BLaER1 treated with 17β-estradiol and CSF1 and Interleukin-3, amounts not matched to agents 10 nM and 100 nM (cell line): ENCODE results near the gene BCR.

Experiments used
- H3K27ac ChIP-seq, 11 experiments: shearing (Covaris generic); formaldehyde crosslinking; 2 replicates each; pipeline ENCODE4 v1.8.1; 2022
- H3K27me3 ChIP-seq, 11 experiments: shearing (Covaris generic); formaldehyde crosslinking; 2 replicates each; pipeline ENCODE4 v1.8.1; 2022
- H3K36me3 ChIP-seq, 11 experiments: shearing (Covaris generic); formaldehyde crosslinking; 2 replicates each; pipeline ENCODE4 v1.8.1; 2022
- H3K4me1 ChIP-seq, 10 experiments: shearing (Covaris generic); formaldehyde crosslinking; 2 replicates each; pipeline ENCODE4 v1.8.1; 2022
- H3K4me2 ChIP-seq, 11 experiments: shearing (Covaris generic); formaldehyde crosslinking; 2 replicates each; pipeline ENCODE4 v1.8.1; 2022
- H3K4me3 ChIP-seq, 10 experiments: shearing (Covaris generic); formaldehyde crosslinking; 2 replicates each; pipeline ENCODE4 v1.8.1; 2022
- H3K9ac ChIP-seq, 11 experiments: shearing (Covaris generic); formaldehyde crosslinking; 2 replicates each; pipeline ENCODE4 v1.8.1; 2022
- H3K9me3 ChIP-seq, 11 experiments: shearing (Covaris generic); formaldehyde crosslinking; replicated peaks in 1 of 11; 2 replicates each; pipeline ENCODE4 v1.8.1; 2022
- H4K20me1 ChIP-seq, 11 experiments: shearing (Covaris generic); formaldehyde crosslinking; 2 replicates each; pipeline ENCODE4 v1.8.1; 2022
- Cebpa-rat ChIP-seq, 11 experiments: shearing (Covaris generic); IDR thresholded peaks; 2 replicates each; pipeline ENCODE4 v1.8.1; 2022

The BCR gene

GRCh38 chr22:23280356-23281052, 100.2 kb downstream of the BCR start:
- H4K20me1 ChIP-seq, result peaks cover 5 to 91% (median 66%) of the 10 kb centered on the region in 11 experiments; a peak in 20 of 22 replicates
- H3K4me1 ChIP-seq, result peaks cover 28 to 70% (median 67%) of the 10 kb centered on the region in 10 experiments
- peak overlapping the region in 3 of 11 experiments; percentile 20 to 45 (median 34); a peak in 1 of 22 replicates for H3K27ac ChIP-seq
- H3K9me3 ChIP-seq, result no peaks in the 10 kb centered on the region
- no peak for TF ChIP-seq Cebpa-rat (IDR thresholded peaks at IDR 0.05)
- H3K4me2 ChIP-seq, result peak overlapping the region in 9 of 11 experiments; percentile 65 to 79 (median 70); a peak in 15 of 22 replicates
- no peak overlapping the region for H3K4me3 ChIP-seq
- H3K27me3 ChIP-seq, result no peaks in the 10 kb centered on the region
- H3K36me3 ChIP-seq, result peaks cover 39 to 94% (median 79%) of the 10 kb centered on the region in 11 experiments
- peak overlapping the region in 7 of 11 experiments; percentile 8 to 52 (median 30); a peak in 9 of 22 replicates for H3K9ac ChIP-seq

DNA sequence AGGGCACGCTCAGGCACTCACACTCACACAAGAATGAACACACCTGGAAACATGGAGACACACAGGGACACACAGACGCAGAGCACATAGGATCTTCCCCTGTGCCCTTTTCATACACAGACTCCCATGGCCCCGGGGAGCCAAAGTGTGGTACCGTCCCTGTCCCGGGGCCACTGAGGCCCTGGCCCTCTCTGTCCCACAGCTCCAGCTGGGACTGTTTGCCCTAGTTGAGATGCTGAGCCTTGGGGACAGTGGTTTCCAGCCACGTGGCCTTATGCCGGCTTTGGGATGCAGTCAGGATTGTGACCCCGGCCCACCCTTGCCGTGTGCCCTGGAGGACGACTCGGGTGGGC, 100.7 kb downstream of the BCR start:
- H3K9me3 ChIP-seq, result no peaks in the 10 kb centered on the region
- TF ChIP-seq Cebpa-rat (IDR thresholded peaks at IDR 0.05), result no peak
- peaks cover 44 to 94% (median 79%) of the 10 kb centered on the region in 11 experiments for H3K36me3 ChIP-seq
- H3K9ac ChIP-seq, result peak overlapping the region in 7 of 11 experiments; percentile 1 to 52 (median 32); a peak in 10 of 22 replicates
- H3K27ac ChIP-seq, result peak overlapping the region in 4 of 11 experiments; percentile 13 to 45 (median 27); a peak in 5 of 22 replicates
- H3K4me3 ChIP-seq, result no peak overlapping the region
- peaks cover 28 to 64% (median 62%) of the 10 kb centered on the region in 10 experiments for H3K4me1 ChIP-seq
- H4K20me1 ChIP-seq, result peaks cover 5 to 91% (median 66%) of the 10 kb centered on the region in 11 experiments; a peak in 20 of 22 replicates
- H3K27me3 ChIP-seq, result no peaks in the 10 kb centered on the region
- peak overlapping the region; percentile 54 to 79 (median 68); a peak in 21 of 22 replicates for H3K4me2 ChIP-seq

DNA sequence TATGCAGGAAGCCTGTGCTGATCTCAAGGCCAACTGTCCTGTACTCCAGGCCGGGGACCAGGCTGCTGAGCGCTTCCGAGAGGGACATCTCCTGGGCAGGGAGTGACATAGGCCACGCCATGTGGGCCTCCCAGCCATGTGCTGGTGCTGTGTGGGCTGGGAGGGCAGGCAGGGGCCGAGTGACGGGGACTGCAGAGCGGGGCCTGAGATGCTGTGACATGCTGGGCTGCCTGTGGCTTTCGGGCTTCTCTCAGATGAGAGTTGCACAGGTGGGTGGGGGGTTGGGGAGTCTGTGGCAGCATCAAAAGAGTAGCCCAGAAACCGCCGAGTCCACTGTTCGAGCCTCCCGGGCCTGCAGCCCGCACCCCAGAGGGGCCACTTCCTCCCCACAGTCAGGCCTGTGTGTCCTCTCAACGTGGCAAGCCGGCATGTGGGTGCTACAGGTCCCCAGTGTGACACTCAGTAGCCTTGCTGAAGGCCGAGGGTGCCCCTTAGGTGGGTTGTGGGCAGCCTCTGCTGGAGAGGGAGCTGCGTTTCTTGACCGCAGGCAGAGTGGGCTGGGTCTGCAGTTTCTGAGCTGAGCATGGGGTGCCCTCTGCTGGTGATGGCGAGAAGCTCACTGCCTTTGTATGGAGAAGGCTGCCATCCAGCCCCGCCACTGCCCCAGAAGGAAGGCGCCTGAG, 101.2 kb downstream of the BCR start:
- peaks cover 48 to 96% (median 81%) of the 10 kb centered on the region in 11 experiments for H3K36me3 ChIP-seq
- H3K9ac ChIP-seq, result peak overlapping the region in 7 of 11 experiments; percentile 1 to 52 (median 37); a peak in 10 of 22 replicates
- H3K4me3 ChIP-seq, result no peak overlapping the region
- H3K27ac ChIP-seq, result peak overlapping the region in 4 of 11 experiments; percentile 13 to 45 (median 27); a peak in 5 of 22 replicates
- H3K27me3 ChIP-seq, result no peaks in the 10 kb centered on the region
- peak overlapping the region; percentile 54 to 79 (median 68) for H3K4me2 ChIP-seq
- peaks cover 5 to 93% (median 65%) of the 10 kb centered on the region in 11 experiments; a peak in 20 of 22 replicates for H4K20me1 ChIP-seq
- peaks cover 27 to 60% (median 57%) of the 10 kb centered on the region in 10 experiments for H3K4me1 ChIP-seq
- no peaks in the 10 kb centered on the region for H3K9me3 ChIP-seq
- no peak for TF ChIP-seq Cebpa-rat (IDR thresholded peaks at IDR 0.05)

GRCh38 chr22:23282089-23282501, 101.8 kb downstream of the BCR start:
- no peaks in the 10 kb centered on the region for H3K9me3 ChIP-seq
- no peak overlapping the region for H3K4me3 ChIP-seq
- H3K4me2 ChIP-seq, result peak overlapping the region in 9 of 11 experiments; percentile 2 to 79 (median 67); a peak in 16 of 22 replicates
- peak overlapping the region in 5 of 11 experiments; percentile 13 to 52 (median 21); a peak in 4 of 22 replicates for H3K9ac ChIP-seq
- peaks cover 52 to 96% (median 84%) of the 10 kb centered on the region in 11 experiments for H3K36me3 ChIP-seq
- H3K27ac ChIP-seq, result no peak overlapping the region; a peak in 1 of 22 replicates
- H3K27me3 ChIP-seq, result no peaks in the 10 kb centered on the region
- peaks cover 5 to 95% (median 59%) of the 10 kb centered on the region in 11 experiments; a peak in 20 of 22 replicates for H4K20me1 ChIP-seq
- peaks cover 22 to 54% (median 51%) of the 10 kb centered on the region in 10 experiments for H3K4me1 ChIP-seq
- no peak for TF ChIP-seq Cebpa-rat (IDR thresholded peaks at IDR 0.05)

GRCh38 chr22:23282516-23282915, 102.2 kb downstream of the BCR start:
- no peak overlapping the region for H3K4me3 ChIP-seq
- TF ChIP-seq Cebpa-rat (IDR thresholded peaks at IDR 0.05), result no peak
- H4K20me1 ChIP-seq, result peaks cover 2 to 95% (median 55%) of the 10 kb centered on the region in 11 experiments; a peak in 20 of 22 replicates
- H3K4me1 ChIP-seq, result peaks cover 17 to 50% (median 47%) of the 10 kb centered on the region in 10 experiments
- peak overlapping the region in 6 of 11 experiments; percentile 2 to 74 (median 66); a peak in 7 of 22 replicates for H3K4me2 ChIP-seq
- no peaks in the 10 kb centered on the region for H3K9me3 ChIP-seq
- H3K9ac ChIP-seq, result peak overlapping the region in 3 of 11 experiments; percentile 19 to 21 (median 20); a peak in 4 of 22 replicates
- no peak overlapping the region for H3K27ac ChIP-seq
- H3K36me3 ChIP-seq, result peaks cover 54 to 96% (median 85%) of the 10 kb centered on the region in 11 experiments
- H3K27me3 ChIP-seq, result no peaks in the 10 kb centered on the region

DNA sequence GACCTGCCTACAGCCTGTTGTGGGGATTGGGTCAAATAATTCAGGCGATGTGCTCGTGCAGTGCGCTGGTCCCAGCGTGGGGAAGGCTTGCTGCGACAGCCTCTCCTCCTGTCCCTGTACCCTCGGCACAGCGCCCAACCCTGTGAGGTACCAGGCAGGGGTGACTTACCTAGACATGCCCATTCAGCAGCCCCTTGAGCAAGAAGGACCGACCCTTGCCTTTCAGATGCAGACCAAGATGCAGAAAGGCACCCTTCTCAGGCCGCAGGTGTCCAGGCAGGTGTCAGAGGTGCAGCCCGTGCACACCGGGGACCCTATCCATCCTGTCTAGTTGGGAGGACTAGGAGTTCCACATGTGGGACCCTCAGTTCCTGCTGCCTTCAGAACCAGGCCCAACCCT, 102.7 kb downstream of the BCR start:
- Histone ChIP-seq H3K36me3 (peaks cover 55 to 96% (median 85%) of the 10 kb centered on the region in 11 experiments), H4K20me1 (peaks cover 0 to 95% (median 51%) of the 10 kb centered on the region in 11 experiments; a peak in 20 of 22 replicates), H3K4me3 (no peak overlapping the region), H3K4me1 (peaks cover 16 to 45% (median 43%) of the 10 kb centered on the region in 10 experiments), H3K9me3 (no peaks in the 10 kb centered on the region), H3K4me2 (no peak overlapping the region), H3K9ac (peak overlapping the region in 1 of 11 experiments; percentile 19; a peak in 1 of 22 replicates), H3K27ac (no peak overlapping the region), H3K27me3 (no peaks in the 10 kb centered on the region)
- no peak for TF ChIP-seq Cebpa-rat (IDR thresholded peaks at IDR 0.05)

GRCh38 chr22:23283591-23284503, 103.5 kb downstream of the BCR start:
- peak overlapping the region in 1 of 11 experiments; percentile 24; a peak in 1 of 22 replicates for H3K9ac ChIP-seq
- no peaks in the 10 kb centered on the region for H3K27me3 ChIP-seq
- peaks cover 0 to 95% (median 43%) of the 10 kb centered on the region in 11 experiments; a peak in 20 of 22 replicates for H4K20me1 ChIP-seq
- peaks cover 58 to 96% (median 87%) of the 10 kb centered on the region in 11 experiments for H3K36me3 ChIP-seq
- no peak overlapping the region for H3K27ac ChIP-seq
- H3K4me2 ChIP-seq, result no peak overlapping the region
- no peak for TF ChIP-seq Cebpa-rat (IDR thresholded peaks at IDR 0.05)
- H3K9me3 ChIP-seq, result no peaks in the 10 kb centered on the region
- H3K4me1 ChIP-seq, result peaks cover 16 to 37% (median 35%) of the 10 kb centered on the region in 10 experiments
- no peak overlapping the region for H3K4me3 ChIP-seq
